T-helper 17 cell (primary cell): ENCODE results near the gene ST6GAL1. TPM values are rescaled to one million over a fixed set of nuclear protein-coding genes. Genes with fewer than 3 reads are reported as not detected.
"Not testable (repeated sequence)": the region's sequence is repeated elsewhere in the genome, so short reads cannot be mapped to it uniquely, and the experiment has no call there.

Experiments
- ATAC-seq: fragments of 150-1000 bp; cut with Tn5 transposase; 2 replicates; pipeline ENCODE4 v1.10.0; 2021; ENCODE audit warnings: mild to moderate bottlenecking, moderate library complexity
- DNase-seq, 3 donors: peaks; one replicate each; pipeline versions ENCODE4 v3.0.0 to v3.0.0-alpha.2; 2020 to 2021
- H3K9me3 ChIP-seq: one replicate; pipeline ENCODE4 v1.7.0; 2013; ENCODE audit warnings: low read length, mild to moderate bottlenecking; ENCODE audit not compliant: control insufficient read depth, poor library complexity, severe bottlenecking
- H3K27ac Mint-ChIP-seq: one replicate; pipeline ENCODE4 v1.8.0; 2022; ENCODE audit warnings: mild to moderate bottlenecking, moderate library complexity, mixed read lengths
- H3K27me3 Mint-ChIP-seq: one replicate; pipeline ENCODE4 v1.8.0; 2022; ENCODE audit warnings: mixed read lengths
- H3K36me3 Mint-ChIP-seq: one replicate; pipeline ENCODE4 v1.8.0; 2022; ENCODE audit warnings: low read depth, mixed read lengths
- H3K4me1 Mint-ChIP-seq: one replicate; pipeline ENCODE4 v1.8.0; 2022; ENCODE audit warnings: mild to moderate bottlenecking, mixed read lengths
- H3K4me3 Mint-ChIP-seq: one replicate; pipeline ENCODE4 v1.8.0; 2022; ENCODE audit warnings: mild to moderate bottlenecking, moderate library complexity, mixed read lengths
- total RNA-seq, 4 donors: library from RNA in 2 of 4; stranded (reverse) in 2 of 4; gene quantifications; one replicate each; pipeline ENCODE4 v1.2.3 and lab custom pipeline; 2022 to 2026

The ST6GAL1 gene
- total RNA-seq, 2 donors from 2014 or later, result 109 to 134 TPM

DNA sequence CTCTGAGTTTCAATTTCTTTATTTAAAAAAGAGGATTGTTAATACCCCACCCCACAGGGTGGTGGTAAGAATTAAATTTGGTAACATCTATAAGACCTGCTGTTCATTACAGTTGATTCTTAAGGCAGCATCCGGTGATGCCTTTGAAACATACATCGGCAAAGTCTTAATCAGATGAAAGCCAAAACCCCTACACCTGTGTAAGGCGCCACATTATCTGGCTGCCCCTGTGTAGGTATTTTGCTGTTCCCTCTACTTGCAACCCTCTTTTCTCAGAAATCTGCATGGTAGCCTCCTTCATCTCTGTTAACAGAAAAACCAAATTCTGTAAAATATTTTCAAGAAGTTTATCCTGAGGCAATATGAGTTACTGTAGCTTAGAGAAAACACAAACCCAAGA is 90.0 kb downstream of the ST6GAL1 start:
- Mint-ChIP-seq H3K36me3 (peaks cover 8% of the 10 kb centered on the region), H3K27me3 (no peaks in the 10 kb centered on the region), H3K4me3 (peak overlapping the region; percentile 57), H3K4me1 (peaks cover 45% of the 10 kb centered on the region), H3K27ac (peak overlapping the region; percentile 92)
- peak; percentile 60 for ATAC-seq
- DNase-seq, result no peak
- H3K9me3 ChIP-seq, result no peaks in the 10 kb centered on the region

DNA sequence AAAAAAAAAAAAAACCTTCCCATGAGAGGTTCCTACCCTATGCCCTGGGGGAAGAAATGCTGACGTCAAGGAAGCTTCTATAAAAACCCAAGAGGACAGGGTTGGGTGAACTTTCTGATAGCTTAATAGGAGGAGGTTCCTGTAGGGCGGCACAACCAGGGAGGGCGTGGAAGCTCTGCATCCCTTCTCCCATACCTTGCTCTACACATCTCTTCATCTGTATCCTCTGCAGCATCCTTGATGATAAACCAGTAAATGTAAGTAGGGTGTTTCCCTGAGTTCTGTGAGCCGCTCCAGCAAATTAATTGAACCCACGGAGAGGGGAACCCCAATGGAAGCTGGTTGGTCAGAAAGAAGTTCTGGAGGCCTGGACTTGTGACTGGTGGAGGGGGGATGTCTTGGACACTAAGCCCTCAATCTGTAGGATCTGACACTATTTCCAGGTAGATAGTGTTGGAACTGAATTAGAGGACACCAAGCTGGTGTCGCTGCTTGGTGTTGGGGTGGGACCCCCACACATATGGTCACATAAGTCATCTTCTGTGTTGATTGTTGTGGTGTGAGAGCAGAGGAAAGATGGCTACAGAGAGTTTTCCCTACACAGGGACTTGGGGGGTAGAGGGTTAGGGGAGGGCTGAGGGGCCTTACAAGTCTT is 91.5 kb downstream of the ST6GAL1 start:
- H3K4me1 Mint-ChIP-seq, result peaks cover 40% of the 10 kb centered on the region
- DNase-seq (no peak), ATAC-seq (peak; percentile 25)
- peaks cover 3% of the 10 kb centered on the region for H3K36me3 Mint-ChIP-seq
- peak overlapping the region; percentile 92 for H3K27ac Mint-ChIP-seq
- peak overlapping the region; percentile 10 for H3K4me3 Mint-ChIP-seq
- no peaks in the 10 kb centered on the region for H3K9me3 ChIP-seq
- H3K27me3 Mint-ChIP-seq, result no peaks in the 10 kb centered on the region

DNA sequence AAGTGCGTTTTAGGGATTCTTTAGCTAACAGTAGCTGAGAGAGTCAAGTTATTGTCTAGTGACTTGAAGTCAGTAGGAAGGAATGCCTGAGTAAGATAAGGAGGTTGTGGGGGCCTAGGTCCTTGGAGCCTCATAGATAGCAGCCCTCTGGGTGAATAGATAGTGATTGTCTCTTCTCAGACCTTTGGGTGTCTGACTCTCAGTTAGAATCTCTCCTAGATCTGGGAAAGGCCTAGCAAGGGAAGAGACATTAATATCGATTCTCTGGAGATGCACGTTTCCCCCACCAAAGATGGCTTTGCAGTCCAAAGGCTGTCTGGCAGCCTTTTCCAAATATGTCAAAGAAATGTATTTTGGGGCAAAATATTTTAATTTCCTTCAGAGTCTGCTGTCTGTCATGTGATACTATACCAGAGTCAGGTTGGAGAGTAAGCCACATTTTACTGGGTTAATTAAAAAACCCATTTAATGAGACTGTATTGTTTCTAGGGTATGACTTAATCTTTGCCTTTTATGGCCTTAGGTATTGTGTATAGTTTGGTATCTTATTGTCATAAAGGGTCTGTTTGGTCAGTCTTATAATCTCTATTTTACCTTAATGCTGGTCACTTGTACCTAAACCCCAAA is 92.2 kb downstream of the ST6GAL1 start:
- no peaks in the 10 kb centered on the region for H3K27me3 Mint-ChIP-seq
- no peaks in the 10 kb centered on the region for H3K9me3 ChIP-seq
- DNase-seq (no peak), ATAC-seq (no peak)
- H3K27ac Mint-ChIP-seq, result peak overlapping the region; percentile 92
- peaks cover 3% of the 10 kb centered on the region for H3K36me3 Mint-ChIP-seq
- peaks cover 45% of the 10 kb centered on the region for H3K4me1 Mint-ChIP-seq
- H3K4me3 Mint-ChIP-seq, result no peak overlapping the region

DNA sequence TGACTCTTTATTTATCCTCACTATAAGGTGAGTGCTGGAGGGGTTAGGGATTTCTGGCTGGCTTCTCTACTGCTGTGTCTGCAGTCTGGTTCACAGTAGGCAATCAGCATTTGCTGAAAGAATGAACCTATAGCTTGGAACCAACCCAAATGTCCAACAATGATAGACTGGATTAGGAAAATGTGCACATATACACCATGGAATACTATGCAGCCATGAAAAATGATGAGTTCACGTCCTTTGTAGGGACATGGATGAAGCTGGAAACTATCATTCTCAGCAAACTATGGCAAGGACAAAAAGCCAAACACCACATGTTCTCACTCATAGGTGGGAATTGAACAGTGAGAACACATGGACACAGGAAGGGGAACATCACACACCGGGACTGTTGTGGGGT is 93.0 kb downstream of the ST6GAL1 start:
- H3K4me3 Mint-ChIP-seq, result not testable (repeated sequence)

DNA sequence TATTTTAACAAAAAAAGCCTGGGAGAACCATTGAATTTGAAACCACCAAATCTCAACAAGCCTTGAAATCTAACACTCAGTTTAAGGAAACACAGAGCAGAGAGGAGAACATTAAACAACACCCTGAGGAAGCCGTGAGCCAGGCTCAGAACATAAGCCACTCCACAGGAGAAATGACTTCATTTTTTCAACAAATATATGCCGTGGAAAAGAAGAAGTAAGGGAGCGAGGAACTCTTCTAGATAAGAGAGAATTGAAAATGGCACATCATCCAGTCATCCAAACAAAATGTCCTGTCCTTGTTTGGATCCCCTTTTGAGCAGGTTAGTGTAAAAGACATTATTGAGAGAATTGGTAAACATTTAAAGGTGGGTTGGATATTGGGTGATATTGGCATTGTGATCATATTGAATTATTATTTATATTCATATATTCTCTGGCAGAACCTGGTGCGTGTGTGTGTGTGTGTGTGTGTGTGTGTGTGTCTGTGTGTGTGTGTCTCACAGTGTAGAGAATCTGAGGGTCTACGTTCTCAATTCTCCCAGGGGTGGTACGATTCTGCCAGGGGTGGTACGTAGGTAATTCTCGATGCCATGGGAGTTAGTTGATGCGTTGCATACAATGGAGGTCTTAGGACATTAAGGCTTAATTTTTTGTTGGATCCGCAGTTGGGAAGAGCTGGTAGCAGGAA is 94.4 kb downstream of the ST6GAL1 start:
- peaks cover 55% of the 10 kb centered on the region for H3K4me1 Mint-ChIP-seq
- H3K27ac Mint-ChIP-seq, result peak overlapping the region; percentile 99
- H3K27me3 Mint-ChIP-seq, result no peaks in the 10 kb centered on the region
- no peak for ATAC-seq
- H3K36me3 Mint-ChIP-seq, result peaks cover 15% of the 10 kb centered on the region
- no peak for DNase-seq
- peak overlapping the region; percentile 99 for H3K4me3 Mint-ChIP-seq
- no peaks in the 10 kb centered on the region for H3K9me3 ChIP-seq

More for the DNA sequence above, 93.0 kb downstream of the ST6GAL1 start:
- peaks cover 53% of the 10 kb centered on the region for H3K4me1 Mint-ChIP-seq
- not testable (repeated sequence) for H3K9me3 ChIP-seq, ATAC-seq, H3K36me3 Mint-ChIP-seq, H3K27me3 Mint-ChIP-seq, DNase-seq
- H3K27ac Mint-ChIP-seq, result peak overlapping the region; percentile 92

DNA sequence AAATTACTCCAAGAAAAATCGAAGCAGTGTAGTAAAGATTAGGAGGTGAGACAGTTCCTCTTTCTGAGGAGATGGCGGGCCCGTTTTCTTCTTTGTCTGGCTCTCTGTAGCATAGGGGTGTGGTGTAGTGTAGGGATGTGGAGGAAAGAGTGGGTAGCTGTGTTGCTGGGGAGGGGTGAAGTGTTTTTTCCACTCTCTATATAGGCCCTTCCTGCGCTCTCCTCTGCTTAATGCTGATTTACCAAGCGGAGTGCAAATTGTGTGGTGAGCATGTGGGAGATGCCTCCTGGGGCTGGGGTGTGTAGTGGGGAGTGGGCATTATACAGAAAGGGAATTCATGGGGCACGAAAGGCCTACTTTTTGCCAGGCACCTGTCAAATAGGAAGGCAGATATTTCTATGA is 94.9 kb downstream of the ST6GAL1 start:
- H3K4me1 Mint-ChIP-seq, result peaks cover 55% of the 10 kb centered on the region
- ATAC-seq (peak; percentile 20), DNase-seq (no peak)
- H3K9me3 ChIP-seq, result no peaks in the 10 kb centered on the region
- H3K27ac Mint-ChIP-seq, result peak overlapping the region; percentile 99
- H3K27me3 Mint-ChIP-seq, result no peaks in the 10 kb centered on the region
- peak overlapping the region; percentile 99 for H3K4me3 Mint-ChIP-seq
- H3K36me3 Mint-ChIP-seq, result peaks cover 18% of the 10 kb centered on the region

DNA sequence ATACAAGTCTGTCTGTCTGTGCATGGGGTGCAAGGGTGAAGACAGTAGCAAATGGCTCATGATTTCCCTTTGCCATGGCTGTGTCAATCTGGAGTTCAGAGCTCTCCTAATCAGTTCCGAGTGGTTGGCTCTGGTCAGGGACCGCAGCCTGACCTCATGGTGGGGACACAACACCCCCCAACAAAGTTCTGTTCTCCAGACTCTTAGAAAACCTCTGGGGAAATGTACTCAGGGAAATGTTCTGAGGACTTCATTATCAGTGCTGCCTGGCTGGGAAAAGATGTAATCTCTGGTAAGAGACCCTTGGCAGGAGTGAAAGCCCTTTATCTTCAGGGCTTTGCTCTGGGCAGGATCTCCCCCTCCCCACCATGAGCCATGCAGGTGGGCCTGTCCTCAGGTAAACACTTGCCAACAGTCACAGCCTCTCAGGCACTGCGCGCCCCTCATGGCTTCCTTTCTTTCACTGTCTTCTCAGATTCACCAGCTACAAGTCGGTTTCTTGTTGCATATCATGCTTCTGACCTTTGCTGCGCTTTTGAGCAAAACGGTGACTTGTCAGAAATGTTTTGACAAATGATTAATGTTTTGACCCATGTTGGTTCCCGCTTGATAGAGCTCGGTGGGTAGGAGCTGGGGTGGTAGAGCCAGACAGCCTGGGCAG is 95.5 kb downstream of the ST6GAL1 start:
- DNase-seq (no peak), ATAC-seq (peak; percentile 18)
- H3K4me1 Mint-ChIP-seq, result peaks cover 53% of the 10 kb centered on the region
- no peaks in the 10 kb centered on the region for H3K9me3 ChIP-seq
- no peaks in the 10 kb centered on the region for H3K27me3 Mint-ChIP-seq
- peak overlapping the region; percentile 99 for H3K4me3 Mint-ChIP-seq
- peak overlapping the region; percentile 99 for H3K27ac Mint-ChIP-seq
- peaks cover 18% of the 10 kb centered on the region for H3K36me3 Mint-ChIP-seq

DNA sequence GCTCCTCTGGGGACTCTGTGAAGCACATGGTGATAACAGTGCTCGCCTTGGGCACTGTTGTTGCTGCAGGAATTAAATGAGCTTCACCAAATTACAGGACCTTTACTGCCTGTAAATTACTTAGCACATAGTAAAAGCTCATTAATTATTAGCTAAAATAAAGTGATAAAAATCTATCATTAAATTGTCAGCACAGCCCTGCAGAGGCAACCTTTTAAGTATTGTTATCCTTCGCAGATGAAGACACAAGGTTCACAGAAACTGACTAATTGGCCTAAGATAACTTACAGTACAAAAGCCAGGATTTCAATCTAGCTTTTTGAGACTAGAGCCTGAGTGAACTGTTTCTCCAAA is 96.0 kb downstream of the ST6GAL1 start:
- Mint-ChIP-seq H3K4me1 (peaks cover 58% of the 10 kb centered on the region), H3K27me3 (no peaks in the 10 kb centered on the region), H3K4me3 (peak overlapping the region; percentile 99), H3K27ac (peak overlapping the region; percentile 99), H3K36me3 (peaks cover 18% of the 10 kb centered on the region)
- ATAC-seq (peak; percentile 10), DNase-seq (no peak)
- no peaks in the 10 kb centered on the region for H3K9me3 ChIP-seq

DNA sequence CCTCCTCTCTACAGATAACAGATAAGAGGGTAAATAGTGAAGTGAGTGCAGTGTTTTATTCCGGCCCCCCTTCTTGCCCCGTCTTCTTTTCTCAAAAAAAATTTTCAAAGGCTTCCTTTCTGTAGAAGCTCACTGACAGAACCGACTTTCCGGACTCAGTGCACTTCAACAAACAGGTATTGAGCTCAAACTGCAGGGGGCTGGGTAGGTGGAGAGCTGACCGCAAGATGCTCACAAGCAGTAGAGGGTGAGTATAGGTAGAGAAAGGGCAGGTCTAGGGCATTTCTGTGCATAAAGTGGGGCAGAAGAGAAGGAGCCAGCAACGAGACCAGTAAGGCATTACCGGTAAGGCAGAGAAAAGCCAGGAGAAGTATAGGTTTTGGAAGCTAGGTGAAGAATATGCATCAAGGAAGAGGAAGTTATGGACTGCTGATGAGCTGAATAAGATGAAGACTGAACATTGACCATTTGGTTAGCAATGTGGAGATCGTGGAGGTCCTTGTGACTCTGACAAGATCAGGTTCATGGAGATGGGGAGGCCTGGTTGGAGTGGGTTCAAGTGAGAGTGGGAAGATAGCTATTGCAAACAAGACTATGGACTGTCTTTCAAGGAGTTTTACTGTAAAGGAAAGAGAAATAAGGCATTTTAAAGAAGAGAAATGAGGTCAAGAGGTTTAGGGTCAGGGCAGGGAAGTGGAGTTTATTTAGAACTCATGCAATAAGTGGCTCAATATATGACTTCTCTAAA is 97.4 kb downstream of the ST6GAL1 start:
- Mint-ChIP-seq H3K4me1 (peaks cover 63% of the 10 kb centered on the region), H3K4me3 (peak overlapping the region; percentile 99), H3K36me3 (peaks cover 18% of the 10 kb centered on the region), H3K27me3 (no peaks in the 10 kb centered on the region), H3K27ac (peak overlapping the region; percentile 99)
- DNase-seq, result peak; percentile 32 to 61 (median 59)
- peak; percentile 86 for ATAC-seq
- H3K9me3 ChIP-seq, result no peaks in the 10 kb centered on the region

DNA sequence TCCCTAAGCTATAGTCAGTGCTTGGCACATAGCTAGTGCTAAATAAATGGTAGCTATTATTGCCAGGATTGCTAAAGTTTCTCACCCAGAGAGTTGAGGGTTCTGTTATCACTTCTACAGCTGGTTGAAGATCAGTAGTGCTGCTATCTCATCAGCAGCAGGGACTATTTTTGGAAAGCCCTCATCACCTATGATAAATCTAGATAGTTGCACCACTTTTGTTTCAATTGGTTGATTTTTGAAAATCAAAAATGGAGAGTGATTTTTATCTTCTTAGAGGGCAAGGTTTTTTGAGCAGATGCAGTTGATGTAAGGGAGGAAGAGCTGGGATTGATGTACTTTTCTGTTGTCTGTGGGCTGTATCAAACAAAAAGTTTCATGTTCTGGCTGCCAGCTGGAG is 101.6 kb downstream of the ST6GAL1 start:
- no peak for DNase-seq
- H3K9me3 ChIP-seq, result no peaks in the 10 kb centered on the region
- no peak for ATAC-seq
- Mint-ChIP-seq H3K4me3 (peak overlapping the region; percentile 67), H3K27ac (peak overlapping the region; percentile 99), H3K36me3 (peaks cover 17% of the 10 kb centered on the region), H3K27me3 (no peaks in the 10 kb centered on the region), H3K4me1 (peaks cover 55% of the 10 kb centered on the region)

DNA sequence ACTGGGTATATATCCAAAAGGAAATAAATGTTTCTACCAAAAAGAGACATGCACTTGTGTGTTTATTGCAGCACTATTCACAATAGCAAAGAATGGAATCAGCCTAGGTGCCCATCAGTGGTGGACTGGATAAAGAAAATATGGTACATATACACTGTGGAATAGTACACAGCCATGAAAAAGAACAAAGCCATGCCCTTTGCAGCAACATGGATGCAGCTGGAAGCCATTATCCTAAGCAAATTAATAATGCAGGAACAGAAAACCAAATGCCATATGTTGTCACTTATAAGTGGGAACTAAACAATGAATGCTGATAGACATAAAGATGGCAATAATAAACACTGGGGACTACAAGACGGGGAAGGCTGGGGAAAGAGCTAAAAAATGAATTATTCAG is 106.1 kb downstream of the ST6GAL1 start:
- Mint-ChIP-seq H3K4me3 (no peak overlapping the region), H3K27me3 (no peaks in the 10 kb centered on the region), H3K36me3 (peaks cover 10% of the 10 kb centered on the region), H3K4me1 (peaks cover 37% of the 10 kb centered on the region), H3K27ac (no peak overlapping the region)
- H3K9me3 ChIP-seq, result no peaks in the 10 kb centered on the region
- ATAC-seq (no peak), DNase-seq (no peak)

DNA sequence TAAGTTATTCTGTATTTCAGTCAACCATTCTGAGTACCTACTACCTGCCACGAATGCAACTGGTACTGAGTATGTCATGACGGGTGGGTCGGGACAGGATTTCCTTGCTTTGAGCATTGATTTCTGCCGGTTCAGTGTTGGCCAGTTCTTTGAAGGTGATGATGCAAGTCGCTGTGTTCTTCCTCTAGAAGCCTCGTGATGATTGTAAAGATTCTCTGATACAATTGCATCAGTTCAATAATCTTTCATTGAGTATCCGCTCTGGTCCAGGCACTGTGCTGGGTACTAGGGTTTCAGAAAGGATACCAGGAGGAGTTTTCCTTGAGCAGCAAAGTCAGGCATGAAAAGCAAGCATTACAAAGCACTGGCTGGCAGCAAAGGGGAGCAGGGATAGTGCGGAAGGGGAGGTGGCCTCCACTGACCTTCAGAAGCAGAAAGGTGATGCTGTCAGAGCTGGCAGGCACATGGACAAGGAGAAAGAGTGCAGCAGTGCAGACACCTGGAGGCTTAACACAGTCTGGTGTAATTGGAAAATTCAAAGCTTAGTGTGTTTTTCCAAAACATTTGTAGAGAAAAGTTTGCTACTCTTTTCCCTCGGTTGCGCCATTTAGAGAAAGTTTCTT is 108.9 kb downstream of the ST6GAL1 start:
- ATAC-seq (no peak), DNase-seq (no peak)
- Mint-ChIP-seq H3K27me3 (no peaks in the 10 kb centered on the region), H3K4me3 (peak overlapping the region; percentile 59), H3K27ac (peak overlapping the region; percentile 84), H3K36me3 (peaks cover 12% of the 10 kb centered on the region), H3K4me1 (peaks cover 39% of the 10 kb centered on the region)
- H3K9me3 ChIP-seq, result no peaks in the 10 kb centered on the region
